COLO829 (cell line): ENCODE data around the gene VAC14.

Experiments
- DNase-seq: peaks from one replicate; pipeline ENCODE4 v3.0.0; 2012; ENCODE audit warnings: low spot score

VAC14 gene

GRCh38 chr16:70786020-70786755 lies 14.8 kb downstream of the VAC14 start:
- no peak for DNase-seq

DNA sequence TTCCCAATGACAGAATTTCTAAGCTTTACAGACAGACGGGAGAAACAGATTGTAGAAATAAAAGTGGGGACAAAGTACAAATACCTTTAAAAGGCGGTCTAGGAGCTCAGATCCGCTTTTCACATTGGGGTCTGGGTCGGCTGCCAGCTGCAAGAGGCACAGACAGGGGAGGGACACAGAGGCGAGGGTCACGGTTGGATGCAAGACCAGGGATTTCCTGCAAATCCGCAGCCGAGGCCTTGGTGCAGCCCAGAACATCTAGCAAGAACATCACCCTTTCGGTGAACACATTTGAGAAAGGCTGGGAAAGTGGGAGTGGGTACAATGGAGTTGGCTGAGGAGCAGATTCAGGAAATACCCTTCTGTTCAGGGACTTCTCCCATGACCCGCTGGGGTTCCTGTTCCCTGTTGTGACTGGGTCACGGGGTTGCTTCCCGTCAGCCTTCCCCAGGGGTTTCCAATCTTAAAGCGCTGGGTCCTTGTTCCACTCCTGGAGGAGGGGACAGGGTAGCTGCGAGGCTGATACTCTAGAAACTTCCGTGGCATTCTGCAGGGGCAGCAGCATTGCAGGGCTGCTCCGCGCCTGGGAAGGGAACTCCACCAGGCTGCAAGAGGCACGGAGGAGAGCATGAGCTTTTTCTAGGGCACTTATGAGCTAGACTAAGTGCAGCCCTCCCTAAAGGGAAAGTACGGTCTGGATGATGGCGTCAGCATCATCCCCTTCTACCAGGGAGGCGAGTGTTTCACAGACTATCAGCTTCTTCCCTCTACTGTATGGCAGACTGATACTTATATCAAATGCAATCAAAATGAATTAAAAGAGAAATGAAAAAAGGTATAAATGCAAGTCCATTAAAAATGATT lies 16.0 kb downstream of the VAC14 start:
- DNase-seq: no peak

- no peak for DNase-seq
Observed at GRCh38 chr16:70782237-70782636, 18.7 kb downstream of the VAC14 start.

DNA sequence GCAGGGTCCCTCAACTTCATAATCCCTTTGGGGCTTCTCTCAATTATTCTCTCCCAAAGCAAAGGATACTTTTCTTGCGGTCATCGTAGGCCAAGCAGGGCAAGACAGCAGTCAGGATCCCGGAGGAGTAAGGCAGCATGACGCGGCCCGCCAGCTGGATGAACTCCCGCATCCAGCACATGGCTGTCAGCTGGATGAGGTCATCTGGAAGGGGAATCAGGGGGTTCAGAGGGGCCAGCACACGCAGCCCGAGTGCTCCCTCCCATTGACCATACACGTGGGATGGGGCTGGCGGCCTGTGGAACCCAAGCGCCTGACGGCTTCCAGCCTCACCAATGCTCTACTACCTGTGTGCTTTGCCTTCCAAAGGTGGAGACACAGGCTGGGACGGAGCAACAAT lies 19.2 kb downstream of the VAC14 start:
- DNase-seq: no peak

GRCh38 chr16:70780546-70780945 lies 20.4 kb downstream of the VAC14 start:
- no peak for DNase-seq

DNA sequence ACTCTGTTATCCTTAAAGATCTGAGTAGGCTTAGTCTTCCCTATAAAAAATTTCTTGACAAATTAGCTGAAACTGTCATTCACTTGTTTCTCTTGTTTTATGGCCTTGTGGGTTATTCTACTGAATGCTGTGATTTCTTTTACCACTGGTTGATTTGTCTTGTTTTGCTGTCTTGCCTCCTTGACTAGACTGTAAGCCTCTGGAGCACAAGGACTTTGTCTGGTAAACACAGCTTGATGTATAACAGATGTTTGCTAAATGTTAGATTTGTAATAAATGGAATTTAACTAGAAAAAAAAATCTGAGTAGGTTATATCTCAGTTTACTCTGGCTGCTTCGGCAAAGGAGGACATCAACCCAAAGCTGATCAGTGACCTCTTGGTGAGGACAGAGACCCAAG lies 21.6 kb downstream of the VAC14 start:
- no peak for DNase-seq

- DNase-seq: no peak
Observed at GRCh38 chr16:70778901-70779309, 22.1 kb downstream of the VAC14 start.

DNA sequence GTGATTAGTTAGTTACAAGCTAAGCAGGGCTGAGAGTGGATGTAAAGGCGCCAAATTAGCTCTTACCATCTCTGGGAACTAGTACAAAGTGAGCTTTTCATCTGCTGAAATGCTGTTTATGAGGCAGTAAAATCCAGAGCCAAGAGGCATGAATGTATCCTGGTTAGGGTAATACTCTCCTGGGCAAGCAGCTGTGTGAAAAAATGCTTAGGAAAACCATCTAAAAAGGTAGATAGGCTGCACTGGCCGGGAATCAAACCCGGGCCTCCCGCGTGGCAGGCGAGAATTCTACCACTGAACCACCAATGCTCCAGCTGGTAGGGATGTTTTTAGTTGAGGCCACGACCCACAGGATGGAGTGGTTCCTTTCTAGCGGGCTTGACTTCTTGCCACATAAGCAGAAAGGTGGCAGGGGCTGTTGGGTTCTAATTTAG lies 23.0 kb downstream of the VAC14 start:
- no peak for DNase-seq

- DNase-seq: no peak
Observed at GRCh38 chr16:70777496-70777895, 23.5 kb downstream of the VAC14 start.

GRCh38 chr16:70775399-70775798 lies 25.6 kb downstream of the VAC14 start:
- no peak for DNase-seq

- no peak for DNase-seq
Observed at GRCh38 chr16:70774261-70774660, 26.7 kb downstream of the VAC14 start.

- DNase-seq: no peak
Observed at GRCh38 chr16:70772493-70772892, 28.5 kb downstream of the VAC14 start.

DNA sequence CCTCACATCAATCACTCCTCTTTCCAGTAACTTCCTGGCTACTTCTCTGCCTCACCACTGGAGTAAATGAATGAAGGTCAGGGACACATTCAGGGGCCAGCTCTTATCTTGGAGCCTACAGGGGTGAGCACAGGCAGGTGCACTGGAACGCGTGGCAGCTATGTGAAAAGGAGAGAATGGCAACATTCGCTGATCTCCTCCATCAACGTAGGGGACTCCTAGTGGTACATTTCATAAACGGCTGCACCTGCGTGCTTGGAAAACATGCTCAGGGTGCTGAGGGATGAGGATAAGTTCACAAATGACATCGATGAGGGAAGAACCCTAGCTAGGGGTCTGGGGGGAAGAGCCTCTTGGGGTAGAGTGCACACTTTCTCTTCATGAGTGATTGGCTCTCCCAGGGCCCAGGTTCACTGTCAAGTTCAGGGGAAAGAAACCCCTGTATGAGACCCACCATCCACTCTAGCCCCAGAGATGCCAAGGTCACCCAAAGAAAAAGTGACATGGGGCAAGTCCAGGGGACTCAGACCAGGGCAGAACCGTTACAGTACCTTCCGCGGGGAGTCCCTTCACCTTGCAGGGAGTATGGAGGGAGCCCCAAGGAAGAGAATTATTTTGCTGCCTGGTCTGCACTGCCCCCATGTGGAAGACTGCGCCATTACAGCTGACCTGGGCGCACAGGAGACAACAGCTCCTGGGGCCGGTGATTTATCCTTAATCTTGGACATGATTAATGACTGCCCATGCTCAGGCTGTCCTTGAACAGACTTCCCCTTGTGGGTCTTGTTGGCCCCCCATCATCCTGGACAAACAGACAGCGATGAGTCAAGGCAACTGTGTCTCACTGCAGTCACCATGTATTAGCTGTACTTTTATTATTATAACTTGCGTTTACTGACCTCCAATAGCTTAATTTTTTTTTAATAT lies 30.1 kb downstream of the VAC14 start:
- peak; percentile 16 for DNase-seq

- DNase-seq: no peak
Observed at GRCh38 chr16:70770291-70770625, 30.7 kb downstream of the VAC14 start.

GRCh38 chr16:70769761-70770160 lies 31.2 kb downstream of the VAC14 start:
- DNase-seq: no peak

- DNase-seq: no peak
Observed at GRCh38 chr16:70769131-70769530, 31.8 kb downstream of the VAC14 start.

DNA sequence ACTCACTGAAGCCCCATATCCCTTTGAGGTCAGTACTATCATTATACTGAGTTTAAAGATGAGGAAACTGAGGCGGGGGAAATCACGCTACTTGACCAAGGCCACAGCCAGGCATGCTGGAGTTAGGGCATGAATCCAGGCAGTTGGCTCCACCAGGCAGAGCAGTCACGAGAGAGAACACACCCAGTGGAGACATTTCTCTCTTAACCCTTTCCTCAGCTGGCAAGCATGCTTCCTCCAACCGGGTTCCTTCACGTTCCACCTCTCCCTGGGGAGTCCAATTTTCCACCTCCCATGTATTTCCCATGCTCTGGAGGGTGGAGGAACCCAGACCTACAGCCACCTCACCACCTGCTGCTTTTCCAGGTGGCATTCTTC lies 32.8 kb downstream of the VAC14 start:
- DNase-seq: no peak

DNA sequence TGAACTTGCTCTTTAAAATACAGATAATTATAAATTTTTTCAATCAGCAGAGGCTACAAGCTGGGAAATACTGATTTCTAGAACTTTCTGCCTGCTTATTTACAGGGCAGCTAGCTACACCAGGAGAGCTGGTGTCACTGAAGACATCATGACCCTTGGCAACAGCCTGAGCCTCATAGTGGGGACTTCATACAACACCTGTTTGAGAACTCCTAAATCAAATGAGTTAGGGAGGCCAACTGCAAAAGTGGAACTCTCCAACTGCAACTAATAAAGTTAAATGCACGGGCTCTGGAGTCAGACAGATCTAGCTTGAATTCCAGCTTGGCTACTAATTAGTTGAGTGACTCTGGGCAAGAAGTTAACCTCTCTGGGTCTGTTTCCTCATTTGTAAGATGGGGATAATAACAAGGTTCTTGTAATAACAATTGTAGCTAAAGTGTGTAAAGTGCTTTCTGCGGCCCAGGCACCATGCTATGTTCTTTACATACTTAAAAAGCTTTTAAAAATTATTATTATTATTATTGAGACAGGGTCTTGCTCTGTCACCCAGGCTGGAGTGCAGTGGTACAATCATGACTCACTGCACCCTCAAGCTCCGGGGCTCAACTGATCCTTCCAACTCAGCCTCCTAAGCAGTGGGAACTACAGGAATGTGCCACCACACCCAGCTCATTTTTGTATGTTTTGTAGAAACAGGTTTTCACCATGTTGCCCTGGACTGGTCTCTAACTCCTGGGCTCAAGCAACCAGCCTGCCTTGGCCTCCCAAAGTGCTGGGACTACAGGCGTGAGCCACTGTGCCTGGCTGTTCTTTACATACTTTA lies 33.4 kb downstream of the VAC14 start:
- no peak for DNase-seq

GRCh38 chr16:70766658-70767057 lies 34.3 kb downstream of the VAC14 start:
- no peak for DNase-seq

DNA sequence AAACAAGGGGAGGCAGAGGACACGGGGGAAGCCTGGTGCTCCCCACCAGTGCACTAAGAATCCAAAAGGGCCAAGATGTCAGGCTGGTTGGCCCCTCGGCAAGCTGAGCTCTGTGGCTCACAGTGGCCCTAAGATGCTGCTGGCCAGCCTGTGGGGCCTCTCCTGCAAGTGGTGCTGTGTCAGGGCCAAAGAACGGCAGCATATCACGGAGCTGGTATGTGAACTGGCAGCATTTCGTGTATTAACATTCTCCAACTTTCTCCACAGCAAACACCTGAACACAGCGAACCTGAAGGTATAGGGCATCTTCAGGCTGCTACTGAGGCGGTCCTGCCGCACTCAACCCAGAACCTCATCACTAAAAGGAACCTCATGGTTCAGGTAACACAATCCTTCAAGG lies 34.8 kb downstream of the VAC14 start:
- DNase-seq: no peak

GRCh38 chr16:70765491-70765890 lies 35.5 kb downstream of the VAC14 start:
- DNase-seq: no peak

DNA sequence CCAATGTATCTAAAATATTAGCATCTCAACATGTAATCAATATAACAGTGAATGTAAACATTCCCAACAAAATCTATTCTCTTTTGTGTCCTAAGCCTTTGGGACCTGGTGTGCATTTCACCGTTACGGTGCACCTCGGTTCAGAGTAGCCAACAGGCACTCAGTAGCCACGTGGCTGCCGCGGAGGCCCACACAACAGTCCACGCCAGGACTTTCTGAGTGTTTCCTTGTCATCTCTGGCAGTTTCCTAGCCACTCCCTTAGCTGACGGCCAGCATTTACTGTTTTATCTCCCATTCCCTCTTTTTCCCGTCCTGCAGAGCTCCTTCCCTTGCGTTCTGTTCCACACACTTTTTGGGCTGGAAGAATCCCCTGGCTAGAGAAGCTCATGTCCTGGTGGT lies 36.3 kb downstream of the VAC14 start:
- no peak for DNase-seq
